Osteoblast (primary cell): ENCODE data around the gene TXNRD3. TPM values are rescaled to one million over a fixed set of nuclear protein-coding genes. Genes with fewer than 3 reads are reported as not detected.
A peak's percentile ranks its signal among the peaks of the same experiment; 100 is the strongest.

ENCODE experiments used
- DNase-seq: peaks from one replicate; pipeline ENCODE4 v3.0.0; 2011; ENCODE audit warnings: low spot score, mixed read lengths; ENCODE audit not compliant: insufficient read length; ENCODE audit errors: missing footprints
- H2AFZ ChIP-seq: 2 replicates; pipeline ENCODE4 v1.6.0; 2011; ENCODE audit warnings: mild to moderate bottlenecking, low read length
- H3K27ac ChIP-seq: 2 replicates; pipeline ENCODE4 v1.5.1; 2011; ENCODE audit warnings: mild to moderate bottlenecking, low read depth, low read length, moderate library complexity
- H3K27me3 ChIP-seq: 2 replicates; pipeline ENCODE4 v1.6.0; 2012; ENCODE audit warnings: mild to moderate bottlenecking, control low read depth, inconsistent platforms, low read length, moderate library complexity; ENCODE audit not compliant: insufficient read depth
- H3K36me3 ChIP-seq: 2 replicates; pipeline ENCODE4 v1.5.1; 2011; ENCODE audit warnings: mild to moderate bottlenecking, low read length, control low read depth, moderate library complexity; ENCODE audit not compliant: insufficient read depth
- H3K4me1 ChIP-seq: 2 replicates; pipeline ENCODE4 v1.5.1; 2011; ENCODE audit warnings: mild to moderate bottlenecking, low read length, control low read depth, moderate library complexity; ENCODE audit not compliant: insufficient read depth
- H3K4me2 ChIP-seq: 2 replicates; pipeline ENCODE4 v1.6.0; 2011; ENCODE audit warnings: mild to moderate bottlenecking, low read length; ENCODE audit not compliant: insufficient read depth
- H3K4me3 ChIP-seq: fragments of 200-600 bp; sonication (generic); 3 replicates; pipeline ENCODE4 v1.5.1; 2012; ENCODE audit warnings: mild to moderate bottlenecking, low read length, inconsistent platforms; ENCODE audit not compliant: insufficient read depth
- H3K79me2 ChIP-seq: 2 replicates; pipeline ENCODE4 v1.6.0; 2012; ENCODE audit warnings: mild to moderate bottlenecking, low read length, control low read depth, inconsistent platforms; ENCODE audit not compliant: insufficient read depth
- H3K9me3 ChIP-seq: 2 replicates; pipeline ENCODE4 v1.5.1; 2011; ENCODE audit warnings: low read depth, low read length, control low read depth
- H4K20me1 ChIP-seq: 2 replicates; pipeline ENCODE4 v1.6.0; 2012; ENCODE audit warnings: mild to moderate bottlenecking, low read length, control low read depth; ENCODE audit not compliant: insufficient read depth
- total RNA-seq: library from RNA; depleted of rRNA; stranded (reverse); fragments of >200 nt; gene quantifications from 2 replicates; pipeline ENCODE4 v1.2.3, GENCODE V29; 2012
- TF ChIP-seq, protein P1 (sequence below): IDR thresholded peaks from 2 replicates; pipeline ENCODE4 v1.5.1; 2011; ENCODE audit warnings: mild to moderate bottlenecking, low read depth, low read length, moderate library complexity; ENCODE audit errors: extremely low read depth

TXNRD3 gene
- total RNA-seq, 1 donor: 18.1 TPM

DNA sequence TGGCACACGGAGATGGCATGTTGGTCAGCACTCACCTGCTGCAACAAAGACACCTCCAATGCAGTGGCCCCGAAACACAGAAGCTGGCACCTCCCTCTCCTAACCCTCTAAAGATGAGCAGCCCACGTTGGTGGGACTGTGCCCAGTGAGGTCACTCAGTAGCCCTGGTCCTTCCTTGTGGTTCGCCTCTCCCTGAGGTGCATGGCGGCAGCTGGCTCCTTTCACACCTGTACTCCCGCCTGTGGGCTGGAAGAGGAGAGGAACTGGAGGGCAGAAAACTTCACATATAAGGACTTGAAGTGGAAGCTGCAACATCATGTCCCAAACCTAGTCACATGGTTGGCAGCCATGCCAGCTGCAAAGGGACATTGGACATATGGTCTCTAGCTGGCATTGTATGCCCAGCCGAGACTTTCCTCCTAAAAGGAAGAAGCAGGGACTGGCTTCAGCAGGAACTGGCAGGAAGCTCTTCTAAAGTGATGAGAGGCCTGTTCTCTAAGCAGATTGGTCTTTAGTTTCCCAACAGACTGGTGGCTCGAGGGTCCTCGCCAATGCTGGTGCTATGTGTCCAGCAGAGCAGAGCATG lies 85.4 kb downstream of the TXNRD3 start:
- Histone ChIP-seq H4K20me1 (no peaks in the 10 kb centered on the region), H3K27ac (no peak overlapping the region), H3K36me3 (no peaks in the 10 kb centered on the region), H3K4me2 (no peak overlapping the region), H3K9me3 (no peaks in the 10 kb centered on the region), H3K79me2 (no peaks in the 10 kb centered on the region), H2AFZ (no peak overlapping the region), H3K4me3 (no peak overlapping the region), H3K27me3 (peaks cover 30% of the 10 kb centered on the region), H3K4me1 (no peaks in the 10 kb centered on the region)
- DNase-seq: no peak
- TF ChIP-seq, protein P1, sequence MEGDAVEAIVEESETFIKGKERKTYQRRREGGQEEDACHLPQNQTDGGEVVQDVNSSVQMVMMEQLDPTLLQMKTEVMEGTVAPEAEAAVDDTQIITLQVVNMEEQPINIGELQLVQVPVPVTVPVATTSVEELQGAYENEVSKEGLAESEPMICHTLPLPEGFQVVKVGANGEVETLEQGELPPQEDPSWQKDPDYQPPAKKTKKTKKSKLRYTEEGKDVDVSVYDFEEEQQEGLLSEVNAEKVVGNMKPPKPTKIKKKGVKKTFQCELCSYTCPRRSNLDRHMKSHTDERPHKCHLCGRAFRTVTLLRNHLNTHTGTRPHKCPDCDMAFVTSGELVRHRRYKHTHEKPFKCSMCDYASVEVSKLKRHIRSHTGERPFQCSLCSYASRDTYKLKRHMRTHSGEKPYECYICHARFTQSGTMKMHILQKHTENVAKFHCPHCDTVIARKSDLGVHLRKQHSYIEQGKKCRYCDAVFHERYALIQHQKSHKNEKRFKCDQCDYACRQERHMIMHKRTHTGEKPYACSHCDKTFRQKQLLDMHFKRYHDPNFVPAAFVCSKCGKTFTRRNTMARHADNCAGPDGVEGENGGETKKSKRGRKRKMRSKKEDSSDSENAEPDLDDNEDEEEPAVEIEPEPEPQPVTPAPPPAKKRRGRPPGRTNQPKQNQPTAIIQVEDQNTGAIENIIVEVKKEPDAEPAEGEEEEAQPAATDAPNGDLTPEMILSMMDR: no peak

GRCh38 chr3:126568776-126569342 lies 86.1 kb downstream of the TXNRD3 start:
- DNase-seq: no peak
- no peak overlapping the region for H3K27ac ChIP-seq
- H3K4me3 ChIP-seq: no peak overlapping the region
- no peaks in the 10 kb centered on the region for H3K36me3 ChIP-seq
- TF ChIP-seq, protein P1: no peak
- no peaks in the 10 kb centered on the region for H3K9me3 ChIP-seq
- no peaks in the 10 kb centered on the region for H4K20me1 ChIP-seq
- H3K79me2 ChIP-seq: no peaks in the 10 kb centered on the region
- no peak overlapping the region for H3K4me2 ChIP-seq
- H2AFZ ChIP-seq: no peak overlapping the region
- no peaks in the 10 kb centered on the region for H3K4me1 ChIP-seq
- H3K27me3 ChIP-seq: peaks cover 33% of the 10 kb centered on the region

- TF ChIP-seq, protein P1: peak; percentile 26
- H3K79me2 ChIP-seq: no peaks in the 10 kb centered on the region
- H3K4me3 ChIP-seq: no peak overlapping the region
- no peaks in the 10 kb centered on the region for H3K36me3 ChIP-seq
- H3K9me3 ChIP-seq: no peaks in the 10 kb centered on the region
- no peak overlapping the region for H2AFZ ChIP-seq
- peaks cover 32% of the 10 kb centered on the region for H3K27me3 ChIP-seq
- no peak overlapping the region for H3K4me2 ChIP-seq
- H3K27ac ChIP-seq: no peak overlapping the region
- peak; percentile 73 for DNase-seq
- no peaks in the 10 kb centered on the region for H4K20me1 ChIP-seq
- H3K4me1 ChIP-seq: no peaks in the 10 kb centered on the region
Observed at GRCh38 chr3:126567696-126568438, 87.1 kb downstream of the TXNRD3 start.

- H3K9me3 ChIP-seq: no peaks in the 10 kb centered on the region
- H3K27ac ChIP-seq: no peak overlapping the region
- no peak overlapping the region for H2AFZ ChIP-seq
- no peaks in the 10 kb centered on the region for H3K36me3 ChIP-seq
- H3K4me3 ChIP-seq: no peak overlapping the region
- H3K4me2 ChIP-seq: no peak overlapping the region
- H3K27me3 ChIP-seq: peaks cover 56% of the 10 kb centered on the region
- no peaks in the 10 kb centered on the region for H3K4me1 ChIP-seq
- H3K79me2 ChIP-seq: no peaks in the 10 kb centered on the region
- no peak for DNase-seq
- TF ChIP-seq, protein P1: no peak
- H4K20me1 ChIP-seq: no peaks in the 10 kb centered on the region
Observed at GRCh38 chr3:126562737-126563276, 92.1 kb downstream of the TXNRD3 start.
